Activated T-cell treated with anti-CD3 and anti-CD28 coated beads, Interleukin-2, amount 50 U/mL, for 24 hours (primary cell): ENCODE results near the gene C7orf33.
"Not testable (repeated sequence)": the region's sequence is repeated elsewhere in the genome, so short reads cannot be mapped to it uniquely, and the experiment has no call there.

Experiments
- DNase-seq: peaks from one replicate; pipeline ENCODE4 v3.0.0-alpha.2; 2020
- H3K27ac Mint-ChIP-seq: 2 replicates; pipeline ENCODE4 v1.8.0; 2020; ENCODE audit warnings: mild to moderate bottlenecking, mixed read lengths
- H3K27me3 Mint-ChIP-seq: 2 replicates; pipeline ENCODE4 v1.8.0; 2020; ENCODE audit warnings: mixed read lengths
- H3K36me3 Mint-ChIP-seq: 2 replicates; pipeline ENCODE4 v1.8.0; 2020; ENCODE audit warnings: low read depth, mixed read lengths
- H3K4me1 Mint-ChIP-seq: 2 replicates; pipeline ENCODE4 v1.8.0; 2020; ENCODE audit warnings: low read depth, mixed read lengths
- H3K4me3 Mint-ChIP-seq: 2 replicates; pipeline ENCODE4 v1.8.0; 2020; ENCODE audit warnings: mild to moderate bottlenecking, moderate library complexity, mixed read lengths
- H3K9me3 Mint-ChIP-seq: 2 replicates; pipeline ENCODE4 v1.8.0; 2020; ENCODE audit warnings: mixed read lengths

Gene C7orf33

DNA sequence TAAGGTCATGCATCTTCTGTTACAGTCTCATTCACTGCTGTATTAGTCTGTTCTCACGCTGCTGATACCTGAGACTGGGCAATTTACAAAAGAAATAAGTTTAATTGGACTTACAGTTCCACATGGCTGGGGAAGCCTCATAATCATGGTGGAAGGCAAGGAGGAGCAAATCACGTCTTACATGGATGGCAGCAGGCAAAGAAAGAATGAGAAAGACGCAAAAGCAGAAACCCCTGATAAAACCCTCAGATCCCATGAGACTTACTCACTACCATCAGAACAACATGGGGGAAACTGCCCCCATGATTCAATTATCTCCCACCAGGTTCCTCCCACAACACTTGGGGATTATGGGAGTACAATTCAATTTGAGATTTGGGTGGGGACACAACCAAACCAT lies 5.8 kb downstream of the C7orf33 start:
- H3K27ac Mint-ChIP-seq, H3K9me3 Mint-ChIP-seq, H3K36me3 Mint-ChIP-seq, H3K4me1 Mint-ChIP-seq, DNase-seq, H3K4me3 Mint-ChIP-seq, H3K27me3 Mint-ChIP-seq: not testable (repeated sequence)

DNA sequence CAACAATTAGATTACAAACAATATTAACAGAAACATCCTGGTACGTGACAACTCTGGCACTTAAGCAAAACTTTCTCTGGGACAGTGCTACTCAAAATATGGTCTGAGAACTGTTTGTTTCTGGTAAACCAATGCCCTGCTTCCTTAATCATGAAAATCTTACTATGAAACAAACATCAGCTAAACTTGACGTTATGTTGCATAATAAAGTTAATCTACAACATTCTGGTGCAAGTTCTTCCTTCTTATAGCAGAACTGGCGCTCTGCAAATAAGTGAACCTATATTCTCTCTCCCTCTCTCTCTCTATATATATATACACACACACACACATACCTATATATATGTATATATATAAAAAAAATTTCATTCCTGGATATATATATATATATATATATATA lies 7.8 kb downstream of the C7orf33 start:
- DNase-seq: no peak
- peaks cover 5% of the 10 kb centered on the region for H3K27me3 Mint-ChIP-seq
- H3K9me3 Mint-ChIP-seq: no peaks in the 10 kb centered on the region
- H3K4me3 Mint-ChIP-seq: no peak overlapping the region
- H3K36me3 Mint-ChIP-seq: no peaks in the 10 kb centered on the region
- no peaks in the 10 kb centered on the region for H3K4me1 Mint-ChIP-seq
- no peak overlapping the region for H3K27ac Mint-ChIP-seq

DNA sequence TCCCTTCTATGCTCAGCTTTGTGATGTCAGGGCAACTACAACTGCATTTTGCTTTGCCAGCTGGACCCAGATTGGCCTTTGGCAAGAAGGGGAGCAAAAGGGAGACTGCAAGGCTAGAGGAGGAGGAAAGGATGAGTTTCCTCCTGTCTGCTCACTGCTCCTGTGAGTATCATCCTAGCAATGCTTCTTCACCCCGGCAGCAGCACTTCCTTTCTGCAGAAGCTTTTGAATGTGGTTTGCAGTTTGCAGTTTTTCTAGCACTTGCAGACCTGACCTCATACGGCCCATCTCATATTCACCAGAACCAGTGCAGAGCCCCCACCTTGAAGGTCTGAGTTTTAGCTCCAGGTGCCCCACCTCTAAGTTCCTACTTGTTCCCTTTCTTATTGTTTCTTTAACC lies 14.8 kb downstream of the C7orf33 start:
- peaks cover 27% of the 10 kb centered on the region for H3K27me3 Mint-ChIP-seq
- no peak overlapping the region for H3K4me3 Mint-ChIP-seq
- DNase-seq: no peak
- H3K27ac Mint-ChIP-seq: no peak overlapping the region
- no peaks in the 10 kb centered on the region for H3K36me3 Mint-ChIP-seq
- peaks cover 10% of the 10 kb centered on the region for H3K4me1 Mint-ChIP-seq
- H3K9me3 Mint-ChIP-seq: peaks cover 12% of the 10 kb centered on the region

DNA sequence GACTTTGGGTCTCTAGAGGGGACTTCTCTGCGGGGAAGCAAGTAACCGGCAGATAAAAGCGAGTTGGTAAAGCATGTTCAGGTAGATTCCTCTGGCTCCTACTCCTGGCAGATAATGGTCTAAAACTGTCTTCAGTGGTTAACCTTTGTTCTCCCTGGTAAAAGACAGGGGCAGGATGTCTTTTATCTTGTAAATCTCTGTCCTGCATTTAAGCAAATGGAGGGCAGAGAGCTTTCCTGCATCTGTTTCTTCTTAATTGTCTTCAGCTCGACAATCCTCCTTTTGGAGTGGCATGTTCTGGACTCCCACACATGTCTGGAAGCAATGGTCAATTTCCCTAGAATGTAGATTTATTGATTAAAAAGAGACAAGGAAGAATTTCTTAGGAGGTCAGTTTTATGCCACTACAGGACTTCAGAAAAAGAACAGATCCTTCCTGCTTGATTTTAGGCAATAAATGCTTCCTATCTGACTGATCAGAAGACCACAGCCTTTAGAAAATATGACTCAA lies 16.6 kb downstream of the C7orf33 start:
- DNase-seq: no peak
- Mint-ChIP-seq H3K9me3 (peaks cover 12% of the 10 kb centered on the region), H3K4me3 (no peak overlapping the region), H3K27me3 (peaks cover 27% of the 10 kb centered on the region), H3K36me3 (no peaks in the 10 kb centered on the region), H3K4me1 (peaks cover 10% of the 10 kb centered on the region), H3K27ac (no peak overlapping the region)

DNA sequence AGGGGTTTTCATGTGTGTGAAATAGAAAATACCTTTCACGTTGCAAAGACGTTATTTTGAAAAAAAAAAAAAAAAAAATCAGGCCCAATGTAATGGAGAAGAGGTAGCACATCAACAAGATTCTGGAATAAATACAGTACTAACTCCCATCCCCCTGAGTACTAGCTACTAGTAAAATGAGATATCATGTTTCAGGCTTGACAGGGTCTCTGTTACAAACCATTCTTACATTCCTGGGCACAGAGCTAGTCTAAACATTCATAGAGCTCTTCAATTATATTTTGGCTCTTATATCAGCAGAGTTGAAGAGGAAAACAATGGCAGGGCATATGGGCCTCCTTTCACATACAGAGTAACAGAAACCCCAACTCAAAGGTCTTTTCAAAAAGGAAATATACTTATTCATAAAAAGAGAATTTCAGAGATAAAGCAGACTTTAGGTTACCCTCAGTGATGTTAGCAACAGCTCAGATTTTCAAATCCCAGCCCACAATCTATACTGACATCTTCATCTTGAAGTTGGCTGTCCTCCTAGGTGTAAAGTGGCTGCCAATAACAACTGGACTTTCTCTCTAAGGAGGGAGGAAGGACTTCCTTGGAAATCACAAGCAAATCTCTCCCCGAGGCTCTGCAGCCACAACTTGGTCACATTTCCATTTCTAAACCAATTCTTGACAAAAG lies 18.6 kb downstream of the C7orf33 start:
- Mint-ChIP-seq H3K9me3 (peaks cover 12% of the 10 kb centered on the region), H3K4me1 (peaks cover 10% of the 10 kb centered on the region), H3K4me3 (no peak overlapping the region), H3K27ac (no peak overlapping the region), H3K36me3 (no peaks in the 10 kb centered on the region), H3K27me3 (peaks cover 22% of the 10 kb centered on the region)
- no peak for DNase-seq

DNA sequence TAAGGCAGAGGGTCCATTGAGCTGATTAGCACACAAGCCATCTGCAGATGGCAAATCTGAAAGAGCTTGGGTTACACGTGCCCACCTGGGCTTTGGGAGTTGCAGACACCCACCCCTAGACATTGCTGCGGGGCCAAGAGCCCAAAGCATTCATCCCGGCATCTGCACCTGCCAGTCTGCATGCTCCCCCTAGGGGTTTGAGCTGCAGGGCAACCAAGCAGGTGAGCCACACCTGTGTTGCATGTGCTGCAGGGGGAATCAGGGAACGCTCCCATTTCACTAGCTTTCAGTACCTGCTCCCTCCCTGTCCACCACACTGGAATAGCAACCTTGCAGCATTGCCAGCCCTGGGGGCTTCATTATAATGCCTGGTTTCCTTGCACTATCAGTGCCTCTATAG lies 21.1 kb downstream of the C7orf33 start:
- Mint-ChIP-seq H3K9me3 (no peaks in the 10 kb centered on the region), H3K27ac (no peak overlapping the region), H3K4me1 (peaks cover 9% of the 10 kb centered on the region), H3K36me3 (no peaks in the 10 kb centered on the region), H3K4me3 (no peak overlapping the region), H3K27me3 (peaks cover 20% of the 10 kb centered on the region)
- no peak for DNase-seq

DNA sequence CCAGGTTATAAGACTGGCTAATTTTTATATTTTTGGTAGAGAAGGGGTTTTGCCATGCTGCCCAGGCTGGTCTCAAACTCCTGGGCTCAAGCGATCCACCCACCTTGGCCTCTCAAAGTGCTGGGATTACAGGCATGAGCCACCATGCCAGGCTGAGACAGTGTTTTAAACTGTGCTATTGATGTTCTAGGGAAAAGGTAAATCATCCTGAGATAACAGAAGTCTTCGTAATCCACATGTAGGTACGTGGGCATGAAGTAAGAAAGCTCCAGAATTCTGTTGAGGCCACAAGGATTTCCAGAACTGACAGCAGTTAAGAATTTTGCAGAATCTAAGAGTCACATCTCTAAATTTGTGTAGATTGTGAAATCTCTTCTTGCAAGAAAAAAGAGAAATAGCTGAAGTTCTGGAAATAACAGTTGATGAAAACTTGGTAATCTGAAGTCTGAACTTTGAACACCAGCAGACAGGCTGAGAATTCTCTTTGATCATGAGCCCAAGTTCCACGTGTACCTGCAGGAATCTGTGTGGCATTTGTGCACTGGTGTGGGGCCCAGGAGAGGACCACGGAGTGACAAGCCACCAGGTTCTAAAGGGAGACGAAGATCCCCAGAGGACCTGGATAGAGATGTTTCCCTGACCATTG lies 24.6 kb downstream of the C7orf33 start:
- H3K36me3 Mint-ChIP-seq: no peaks in the 10 kb centered on the region
- no peak overlapping the region for H3K4me3 Mint-ChIP-seq
- no peak overlapping the region for H3K27ac Mint-ChIP-seq
- DNase-seq: no peak
- H3K4me1 Mint-ChIP-seq: no peaks in the 10 kb centered on the region
- peaks cover 33% of the 10 kb centered on the region for H3K27me3 Mint-ChIP-seq
- H3K9me3 Mint-ChIP-seq: peaks cover 9% of the 10 kb centered on the region

DNA sequence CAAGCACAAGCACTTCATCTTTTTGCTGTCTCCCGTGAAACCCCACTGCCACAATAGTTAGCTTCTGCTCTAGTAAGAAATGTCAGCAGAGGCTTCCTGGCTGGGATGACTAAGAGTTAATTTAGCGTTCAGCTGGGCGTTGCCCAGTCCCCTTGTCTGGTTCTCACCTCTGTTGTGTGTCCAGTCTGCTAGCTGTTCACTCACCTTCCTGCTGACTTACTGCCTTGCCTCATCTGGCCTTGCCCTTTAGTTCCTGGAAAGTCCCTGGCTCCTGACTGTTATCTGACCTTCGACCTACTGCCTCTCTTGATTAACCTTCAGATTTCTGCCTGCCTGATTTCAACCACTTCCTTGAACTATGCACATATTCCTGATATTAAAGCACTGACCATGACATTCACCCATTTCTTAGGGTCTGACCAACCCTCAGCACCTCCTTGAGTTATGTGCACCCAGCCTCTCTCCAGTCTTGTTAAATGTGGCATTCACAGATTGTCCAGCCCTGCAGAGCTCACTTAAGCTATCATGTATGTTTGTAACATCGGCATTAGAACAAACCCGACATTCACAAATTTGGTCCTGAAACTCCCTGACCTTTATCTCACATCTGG lies 30.3 kb downstream of the C7orf33 start:
- H3K4me3 Mint-ChIP-seq: no peak overlapping the region
- DNase-seq: no peak
- H3K36me3 Mint-ChIP-seq: no peaks in the 10 kb centered on the region
- H3K9me3 Mint-ChIP-seq: peaks cover 9% of the 10 kb centered on the region
- H3K27ac Mint-ChIP-seq: no peak overlapping the region
- H3K27me3 Mint-ChIP-seq: peaks cover 30% of the 10 kb centered on the region
- peaks cover 25% of the 10 kb centered on the region for H3K4me1 Mint-ChIP-seq

DNA sequence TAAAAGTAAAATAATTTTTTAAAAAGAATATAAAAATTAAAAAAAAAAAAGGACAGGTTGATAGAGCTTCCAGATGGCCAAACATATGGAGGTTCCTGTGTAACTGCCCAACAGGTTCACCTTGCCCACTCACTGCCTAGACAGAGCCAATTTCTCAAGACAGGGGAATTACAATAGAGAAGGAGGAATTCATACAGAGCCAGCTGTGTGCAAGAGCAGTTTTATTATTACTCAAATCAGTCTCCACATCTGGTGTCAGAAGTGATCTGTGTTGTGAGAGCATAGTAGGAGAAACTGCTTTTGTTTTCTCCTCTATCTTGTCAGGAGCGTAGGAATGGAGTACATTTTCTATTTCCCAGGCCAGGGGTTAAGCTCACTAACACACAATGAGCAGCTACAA lies 31.0 kb downstream of the C7orf33 start:
- DNase-seq: no peak
- Mint-ChIP-seq H3K27me3 (peaks cover 24% of the 10 kb centered on the region), H3K4me3 (no peak overlapping the region), H3K27ac (no peak overlapping the region), H3K36me3 (no peaks in the 10 kb centered on the region), H3K9me3 (peaks cover 9% of the 10 kb centered on the region), H3K4me1 (peaks cover 25% of the 10 kb centered on the region)

DNA sequence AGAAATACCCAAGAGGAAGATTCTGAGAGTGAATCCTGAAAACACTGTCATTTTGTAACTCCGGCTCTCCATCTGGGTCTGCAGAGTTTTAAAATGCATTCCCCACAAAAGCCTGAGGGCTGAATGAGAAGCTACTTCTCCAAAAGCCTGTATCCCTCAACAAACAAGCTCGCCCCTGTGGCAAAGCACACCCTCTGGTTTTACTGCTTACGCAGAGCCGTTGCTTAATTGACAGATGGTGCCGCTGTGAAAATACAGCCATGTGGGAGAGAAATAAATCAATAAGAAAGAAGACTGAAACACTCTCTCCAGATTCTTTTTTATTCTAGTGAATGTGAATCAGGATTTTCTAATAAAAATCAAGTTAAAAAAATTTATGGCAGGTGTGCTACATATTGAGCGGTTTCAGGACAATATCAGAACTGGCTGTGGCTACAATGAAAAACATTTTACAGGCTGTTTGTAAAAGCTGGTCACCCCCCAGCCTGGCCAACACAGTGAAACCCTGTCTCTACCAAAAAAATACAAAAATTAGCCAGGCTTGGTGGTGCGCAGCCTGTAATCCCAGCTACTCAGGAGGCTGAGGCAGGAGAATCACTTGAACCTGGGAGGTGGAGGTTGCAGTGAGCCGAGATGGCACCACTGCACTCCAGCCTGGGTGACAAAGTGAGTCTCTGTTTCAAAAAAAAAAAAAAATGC lies 32.5 kb downstream of the C7orf33 start:
- Mint-ChIP-seq H3K9me3 (peaks cover 6% of the 10 kb centered on the region), H3K27me3 (peaks cover 19% of the 10 kb centered on the region), H3K27ac (no peak overlapping the region), H3K4me3 (no peak overlapping the region), H3K4me1 (peaks cover 36% of the 10 kb centered on the region), H3K36me3 (no peaks in the 10 kb centered on the region)
- DNase-seq: no peak

DNA sequence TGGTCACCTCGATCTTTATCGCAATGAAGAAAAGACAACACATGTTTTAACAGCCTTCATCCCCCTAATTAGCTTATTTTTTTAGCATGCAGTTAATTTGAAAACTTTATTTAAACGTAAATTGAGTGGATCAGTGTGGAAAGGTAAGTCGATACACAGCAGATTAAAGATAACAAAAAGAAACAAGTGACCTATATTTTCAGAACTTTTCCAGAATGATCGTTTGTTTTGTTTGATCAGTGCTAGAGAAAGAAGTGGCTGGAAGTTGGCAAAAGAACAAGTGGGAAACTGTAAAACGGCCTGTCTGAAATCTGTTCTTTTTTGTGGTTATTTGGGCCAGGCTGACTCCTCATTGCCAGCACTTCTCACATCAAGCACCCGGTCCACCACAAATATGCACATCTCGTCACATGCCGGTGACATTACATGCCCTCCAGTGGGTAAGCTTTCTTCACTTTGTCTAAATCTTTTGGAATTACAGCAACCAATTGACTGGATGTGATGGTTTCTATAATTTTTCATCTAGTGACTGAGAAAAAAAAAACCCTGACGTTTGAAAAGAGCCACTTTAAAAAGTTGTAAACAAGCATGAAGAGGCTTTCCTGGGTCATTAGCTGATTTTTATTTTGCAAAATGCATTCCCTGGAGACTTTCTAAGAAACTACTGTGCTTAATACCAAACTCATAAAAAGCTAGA lies 33.2 kb downstream of the C7orf33 start:
- H3K4me3 Mint-ChIP-seq: no peak overlapping the region
- H3K27ac Mint-ChIP-seq: no peak overlapping the region
- H3K4me1 Mint-ChIP-seq: peaks cover 43% of the 10 kb centered on the region
- no peak for DNase-seq
- peaks cover 12% of the 10 kb centered on the region for H3K27me3 Mint-ChIP-seq
- H3K36me3 Mint-ChIP-seq: no peaks in the 10 kb centered on the region
- H3K9me3 Mint-ChIP-seq: no peaks in the 10 kb centered on the region

DNA sequence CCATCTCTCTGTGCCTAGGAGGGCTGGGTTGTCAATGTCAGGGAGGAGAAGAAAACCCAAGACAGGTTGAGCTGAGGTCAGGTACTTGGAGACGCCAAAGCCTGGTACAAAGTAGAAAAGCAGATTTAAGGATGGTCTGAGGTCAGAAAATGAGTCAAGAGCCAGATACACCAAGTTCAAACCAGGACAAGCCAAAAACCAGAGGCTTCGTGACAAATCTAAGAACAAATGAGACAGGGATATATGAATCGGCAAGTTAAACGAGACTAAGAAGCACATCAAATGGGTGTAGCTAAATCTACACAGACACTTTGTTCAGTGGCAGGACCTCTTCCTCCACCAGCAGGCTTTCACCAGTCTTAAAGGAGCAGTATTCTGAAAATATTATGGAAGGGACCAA lies 34.2 kb downstream of the C7orf33 start:
- peak overlapping the region; percentile 3 for H3K27ac Mint-ChIP-seq
- no peaks in the 10 kb centered on the region for H3K9me3 Mint-ChIP-seq
- H3K4me3 Mint-ChIP-seq: no peak overlapping the region
- no peak for DNase-seq
- H3K4me1 Mint-ChIP-seq: peaks cover 47% of the 10 kb centered on the region
- no peaks in the 10 kb centered on the region for H3K36me3 Mint-ChIP-seq
- peaks cover 6% of the 10 kb centered on the region for H3K27me3 Mint-ChIP-seq

DNA sequence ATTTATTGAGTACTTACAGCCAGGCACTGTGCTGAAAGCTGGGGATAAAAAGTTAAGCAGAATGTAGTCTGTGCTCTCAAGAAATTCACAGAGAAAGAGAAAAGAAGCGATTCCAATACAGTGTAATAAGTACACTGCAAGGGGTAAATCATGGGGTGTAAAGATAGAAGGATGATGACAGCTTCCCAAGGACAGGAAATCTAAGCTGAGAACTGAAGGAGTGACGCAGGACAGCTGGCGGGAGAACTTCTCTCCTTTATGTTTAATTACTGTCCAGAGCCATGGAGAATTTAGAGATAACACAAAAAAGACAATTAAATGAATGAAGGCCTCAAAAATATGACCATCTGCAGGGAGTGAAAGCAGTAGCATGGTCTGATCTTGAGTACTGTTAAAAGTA lies 34.8 kb downstream of the C7orf33 start:
- no peak overlapping the region for H3K27ac Mint-ChIP-seq
- H3K27me3 Mint-ChIP-seq: peaks cover 6% of the 10 kb centered on the region
- peaks cover 51% of the 10 kb centered on the region for H3K4me1 Mint-ChIP-seq
- no peaks in the 10 kb centered on the region for H3K9me3 Mint-ChIP-seq
- H3K4me3 Mint-ChIP-seq: no peak overlapping the region
- DNase-seq: no peak
- H3K36me3 Mint-ChIP-seq: no peaks in the 10 kb centered on the region

DNA sequence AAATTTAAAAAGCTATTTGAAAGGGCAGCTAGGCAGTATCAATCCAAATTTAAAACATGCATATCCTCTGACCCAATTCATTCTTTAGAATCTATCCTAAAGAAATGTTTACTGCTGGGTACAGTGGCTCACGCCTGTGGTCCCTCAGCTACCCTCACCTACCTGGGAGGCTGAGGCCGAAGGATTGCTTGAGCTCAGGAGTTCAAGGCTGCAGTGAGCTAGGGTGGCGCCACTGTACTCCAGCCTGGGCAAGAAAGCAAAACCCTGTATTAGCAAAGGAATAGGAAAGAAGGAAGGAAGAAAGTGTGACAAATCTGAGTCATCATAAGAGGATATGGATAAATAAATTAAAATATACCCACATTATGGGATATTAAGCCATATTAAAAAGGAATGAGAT lies 36.3 kb downstream of the C7orf33 start:
- H3K9me3 Mint-ChIP-seq: no peaks in the 10 kb centered on the region
- no peaks in the 10 kb centered on the region for H3K27me3 Mint-ChIP-seq
- no peak for DNase-seq
- no peak overlapping the region for H3K4me3 Mint-ChIP-seq
- no peaks in the 10 kb centered on the region for H3K36me3 Mint-ChIP-seq
- peaks cover 38% of the 10 kb centered on the region for H3K4me1 Mint-ChIP-seq
- no peak overlapping the region for H3K27ac Mint-ChIP-seq
